HEK293 (cell line): ENCODE data around the gene CTNNA2.

ENCODE experiments used
- CTCF ChIA-PET: fragments of 350-600 bp; formaldehyde crosslinking; extraction: SDS; loops from one replicate; lab custom pipeline; 2021; ENCODE audit warnings: antibody characterized with exemption; lab: Yijun Ruan, JAX
- POLR2A ChIA-PET: fragments of 300-600 bp; formaldehyde crosslinking; extraction: SDS; loops from one replicate; lab custom pipeline; 2020; ENCODE audit warnings: antibody characterized with exemption, inconsistent platforms; lab: Yijun Ruan, JAX
- H3K27ac ChIP-seq: fragments of 200-500 bp; sonication (Bioruptor generic); 2 replicates; pipeline ENCODE4 v1.5.1; 2014; ENCODE audit warnings: low read depth, low read length, control low read depth, inconsistent platforms; ENCODE audit errors: extremely low read depth
- H3K36me3 ChIP-seq, 2 experiments: fragments of 200-500 bp in 1 of 2; sonication (Bioruptor generic) in 1 of 2; 1 replicate in 1 of 2; 2 replicates in 1 of 2; pipeline ENCODE4 v1.5.1; 2014 to 2017; ENCODE audit warnings: inconsistent platforms in 2 of 2, low read length in 2 of 2; ENCODE audit not compliant: control insufficient read depth in 2 of 2, insufficient read depth in 1 of 2
- H3K4me1 ChIP-seq: fragments of 200-500 bp; sonication (Bioruptor generic); 2 replicates; pipeline ENCODE4 v1.5.1; 2014; ENCODE audit warnings: mild to moderate bottlenecking, low read length, inconsistent platforms; ENCODE audit not compliant: control insufficient read depth, insufficient read depth
- H3K4me3 ChIP-seq: 2 replicates; pipeline ENCODE4 v1.5.1; 2011; ENCODE audit warnings: low read depth, mild to moderate bottlenecking, control low read depth, low read length, moderate library complexity
- H3K9me3 ChIP-seq: fragments of 200-500 bp; sonication (Bioruptor generic); 2 replicates; pipeline ENCODE4 v1.5.1; 2014; ENCODE audit warnings: low read depth, low read length, inconsistent platforms; ENCODE audit not compliant: control insufficient read depth, insufficient read depth
- AEBP2 ChIP-seq: fragments of 450-650 bp; formaldehyde crosslinking; IDR thresholded peaks from 2 replicates; pipeline ENCODE4 v1.5.1; 2016; ENCODE audit warnings: missing biosample characterization, missing genetic modification characterization, borderline replicate concordance
- ELK4 ChIP-seq: IDR thresholded peaks from 2 replicates; pipeline ENCODE4 v1.6.1; 2011; ENCODE audit warnings: mild to moderate bottlenecking, low read depth, low read length, borderline replicate concordance
- PRDM1 ChIP-seq: fragments of 450-650 bp; formaldehyde crosslinking; IDR thresholded peaks from 2 replicates; pipeline ENCODE4; 2016; ENCODE audit warnings: missing biosample characterization, missing genetic modification characterization
- PRDM10 ChIP-seq: fragments of 450-650 bp; formaldehyde crosslinking; IDR thresholded peaks from 2 replicates; pipeline ENCODE4 v1.5.1; 2016; ENCODE audit warnings: missing biosample characterization, missing genetic modification characterization
- TRIM28 ChIP-seq: IDR thresholded peaks from 2 replicates; pipeline ENCODE4 v1.6.1; 2011; ENCODE audit warnings: low read length, control low read depth, borderline replicate concordance
- TSHZ1 ChIP-seq: fragments of 450-650 bp; formaldehyde crosslinking; IDR thresholded peaks from 2 replicates; pipeline ENCODE4 v1.5.1; 2016; ENCODE audit warnings: missing biosample characterization, missing genetic modification characterization, borderline replicate concordance
- ZBTB10 ChIP-seq: fragments of 450-650 bp; formaldehyde crosslinking; IDR thresholded peaks from 2 replicates; pipeline ENCODE4 v1.5.1; 2016; ENCODE audit warnings: missing biosample characterization, missing genetic modification characterization
- ZFHX2 ChIP-seq: fragments of 450-650 bp; formaldehyde crosslinking; conservative IDR thresholded peaks from 2 replicates; pipeline ENCODE4 v1.5.1; 2016; ENCODE audit warnings: missing biosample characterization, missing genetic modification characterization
- ZNF133 ChIP-seq: fragments of 450-650 bp; formaldehyde crosslinking; IDR thresholded peaks from 2 replicates; pipeline ENCODE4 v1.5.1; 2016; ENCODE audit warnings: missing biosample characterization, missing genetic modification characterization
- ZNF146 ChIP-seq: fragments of 450-650 bp; formaldehyde crosslinking; IDR thresholded peaks from 2 replicates; pipeline ENCODE4 v1.5.1; 2016; ENCODE audit warnings: missing biosample characterization, missing genetic modification characterization
- ZNF221 ChIP-seq: fragments of 450-650 bp; formaldehyde crosslinking; IDR thresholded peaks from 2 replicates; pipeline ENCODE4 v1.5.1; 2017; ENCODE audit warnings: missing biosample characterization, missing genetic modification characterization, borderline replicate concordance
- ZNF24 ChIP-seq: fragments of 450-650 bp; formaldehyde crosslinking; IDR thresholded peaks from 2 replicates; pipeline ENCODE4 v1.5.1; 2016; ENCODE audit warnings: missing biosample characterization, missing genetic modification characterization
- ZNF280C ChIP-seq: fragments of 450-650 bp; formaldehyde crosslinking; IDR thresholded peaks from 2 replicates; pipeline ENCODE4 v1.5.1; 2016; ENCODE audit warnings: missing biosample characterization, missing genetic modification characterization
- ZNF394 ChIP-seq: fragments of 450-650 bp; formaldehyde crosslinking; IDR thresholded peaks from 2 replicates; pipeline ENCODE4 v1.5.1; 2016; ENCODE audit warnings: missing biosample characterization, missing genetic modification characterization, mild to moderate bottlenecking, moderate library complexity, borderline replicate concordance
- ZNF501 ChIP-seq: fragments of 450-650 bp; formaldehyde crosslinking; IDR thresholded peaks from 2 replicates; pipeline ENCODE4 v1.5.1; 2016; ENCODE audit warnings: missing biosample characterization, missing genetic modification characterization
- ZNF580 ChIP-seq: fragments of 450-650 bp; formaldehyde crosslinking; IDR thresholded peaks from 2 replicates; pipeline ENCODE4 v1.5.1; 2016; ENCODE audit warnings: missing biosample characterization, missing genetic modification characterization
- ZNF621 ChIP-seq: fragments of 450-650 bp; formaldehyde crosslinking; IDR thresholded peaks from 2 replicates; pipeline ENCODE4 v1.5.1; 2017; ENCODE audit warnings: missing biosample characterization, missing genetic modification characterization
- ZNF623 ChIP-seq: fragments of 450-650 bp; formaldehyde crosslinking; IDR thresholded peaks from 2 replicates; pipeline ENCODE4 v1.5.1; 2016; ENCODE audit warnings: missing biosample characterization, missing genetic modification characterization
- ZNF837 ChIP-seq: fragments of 450-650 bp; formaldehyde crosslinking; IDR thresholded peaks from 2 replicates; pipeline ENCODE4 v1.5.1; 2016; ENCODE audit warnings: missing biosample characterization, missing genetic modification characterization

CTNNA2 gene

DNA sequence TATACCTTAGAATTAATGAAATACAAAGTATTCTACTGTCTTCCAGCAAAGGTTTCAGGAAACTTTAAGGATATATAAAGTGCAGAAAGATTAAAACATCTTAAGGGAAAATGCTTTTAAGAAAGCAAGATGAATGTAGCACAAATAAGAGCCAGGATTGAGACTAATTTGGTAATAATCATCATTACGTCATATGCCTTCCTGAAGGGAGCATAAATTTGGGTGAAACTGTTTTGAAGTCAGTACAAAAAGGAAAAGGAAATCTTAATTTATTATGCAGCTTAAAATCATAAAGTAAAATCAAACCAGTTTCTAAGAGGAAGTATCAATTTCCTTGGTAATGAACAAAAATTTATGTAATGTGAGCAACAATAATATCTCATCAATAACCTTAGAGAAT lies 221.7 kb downstream of the CTNNA2 start:
- H3K36me3 ChIP-seq: no peaks in the 10 kb centered on the region
- CTCF ChIA-PET: no interaction called here
- TF ChIP-seq TRIM28: no peak
- TF ChIP-seq ZNF221 (tag by site-specific recombination): no peak
- no peak for TF ChIP-seq ZNF280C (tag by site-specific recombination)
- no peak for TF ChIP-seq PRDM1 (tag by site-specific recombination)
- no peak for TF ChIP-seq PRDM10 (tag by site-specific recombination)
- TF ChIP-seq ZNF580 (tag by site-specific recombination): no peak
- TF ChIP-seq ZNF621 (tag by site-specific recombination): no peak
- no peak for TF ChIP-seq ZNF133 (tag by site-specific recombination)
- TF ChIP-seq ZNF501: no peak
- TF ChIP-seq ZNF394 (tag by site-specific recombination): no peak
- no peak for TF ChIP-seq ZNF837
- TF ChIP-seq ZNF146 (tag by site-specific recombination): no peak
- TF ChIP-seq AEBP2 (tag by site-specific recombination): no peak
- no peak for TF ChIP-seq TSHZ1 (tag by site-specific recombination)
- no peak for TF ChIP-seq ZNF623 (tag by site-specific recombination)
- no peak for TF ChIP-seq ZNF24
- TF ChIP-seq ZFHX2 (tag by site-specific recombination): no peak
- TF ChIP-seq ZBTB10 (tag by site-specific recombination): no peak
- TF ChIP-seq ELK4: no peak
- TF ChIP-seq, all 188 proteins: peak for 0
- POLR2A ChIA-PET: no interaction called here
- Histone ChIP-seq H3K4me1 (no peaks in the 10 kb centered on the region), H3K4me3 (no peak overlapping the region), H3K27ac (no peak overlapping the region), H3K9me3 (no peaks in the 10 kb centered on the region)
